Measurements from ENCODE around the gene C1QTNF2. TPM values are rescaled to one million over a fixed set of nuclear protein-coding genes. Genes with fewer than 3 reads are reported as not detected.

C1QTNF2 gene
- total RNA-seq, 1 donor from 2014 or later: 0.17 TPM

- no peak overlapping the region for H3K4me3 ChIP-seq (ENCODE audit: low read depth, low read length)
- TF ChIP-seq, protein P1, sequence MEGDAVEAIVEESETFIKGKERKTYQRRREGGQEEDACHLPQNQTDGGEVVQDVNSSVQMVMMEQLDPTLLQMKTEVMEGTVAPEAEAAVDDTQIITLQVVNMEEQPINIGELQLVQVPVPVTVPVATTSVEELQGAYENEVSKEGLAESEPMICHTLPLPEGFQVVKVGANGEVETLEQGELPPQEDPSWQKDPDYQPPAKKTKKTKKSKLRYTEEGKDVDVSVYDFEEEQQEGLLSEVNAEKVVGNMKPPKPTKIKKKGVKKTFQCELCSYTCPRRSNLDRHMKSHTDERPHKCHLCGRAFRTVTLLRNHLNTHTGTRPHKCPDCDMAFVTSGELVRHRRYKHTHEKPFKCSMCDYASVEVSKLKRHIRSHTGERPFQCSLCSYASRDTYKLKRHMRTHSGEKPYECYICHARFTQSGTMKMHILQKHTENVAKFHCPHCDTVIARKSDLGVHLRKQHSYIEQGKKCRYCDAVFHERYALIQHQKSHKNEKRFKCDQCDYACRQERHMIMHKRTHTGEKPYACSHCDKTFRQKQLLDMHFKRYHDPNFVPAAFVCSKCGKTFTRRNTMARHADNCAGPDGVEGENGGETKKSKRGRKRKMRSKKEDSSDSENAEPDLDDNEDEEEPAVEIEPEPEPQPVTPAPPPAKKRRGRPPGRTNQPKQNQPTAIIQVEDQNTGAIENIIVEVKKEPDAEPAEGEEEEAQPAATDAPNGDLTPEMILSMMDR (conservative IDR thresholded peaks at IDR 0.05; ENCODE audit: low read depth, low read length): no peak
- no peak for DNase-seq (ENCODE audit: low read depth)
These were observed 7.2 kb downstream of the C1QTNF2 start for GRCh38 chr5:160363211-160363610.

DNA sequence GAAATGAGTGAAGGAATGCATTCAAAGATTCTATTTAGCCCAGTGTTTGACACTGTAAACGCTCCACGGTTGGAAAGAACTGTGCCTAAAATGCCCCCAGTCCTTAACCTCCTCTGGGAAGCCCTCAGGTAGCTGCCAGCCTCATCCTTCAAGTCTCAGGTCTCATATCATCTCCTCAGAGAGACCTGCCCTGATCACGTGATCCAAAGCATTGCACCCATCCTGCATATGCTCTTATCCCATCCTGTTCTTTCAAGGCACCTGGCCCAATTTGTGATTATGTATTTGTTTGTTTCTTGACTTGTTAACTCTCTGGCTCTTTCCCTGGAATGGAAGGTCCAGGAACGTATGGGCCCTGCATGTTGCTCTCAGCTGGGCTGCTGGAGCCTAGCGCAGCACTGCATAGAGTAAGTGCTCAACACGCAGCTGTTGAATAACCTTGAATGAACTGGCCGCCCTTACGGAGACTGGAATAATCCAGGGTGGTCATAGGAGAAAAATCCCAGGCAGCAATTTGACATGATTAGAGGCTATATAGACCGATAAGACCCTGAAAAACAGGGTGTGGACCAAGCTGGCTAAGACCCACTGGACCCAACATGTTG, 8.7 kb downstream of the C1QTNF2 start:
- no peak for DNase-seq (ENCODE audit: low read depth)
- no peak overlapping the region for H3K4me3 ChIP-seq (ENCODE audit: low read depth, low read length)
- TF ChIP-seq, protein P1 (conservative IDR thresholded peaks at IDR 0.05; ENCODE audit: low read depth, low read length): no peak

- TF ChIP-seq, protein P1 (conservative IDR thresholded peaks at IDR 0.05; ENCODE audit: low read depth, low read length): no peak
- H3K4me3 ChIP-seq (ENCODE audit: low read depth, low read length): no peak overlapping the region
- no peak for DNase-seq (ENCODE audit: low read depth)
These were observed 10.1 kb downstream of the C1QTNF2 start for GRCh38 chr5:160360310-160360709.

GRCh38 chr5:160359816-160360215, 10.6 kb downstream of the C1QTNF2 start:
- DNase-seq (ENCODE audit: low read depth): no peak

GRCh38 chr5:160359242-160359641, 11.2 kb downstream of the C1QTNF2 start:
- TF ChIP-seq, protein P1 (conservative IDR thresholded peaks at IDR 0.05; ENCODE audit: low read depth, low read length): no peak
- no peak overlapping the region for H3K4me3 ChIP-seq (ENCODE audit: low read depth, low read length)
- DNase-seq (ENCODE audit: low read depth): no peak

More at GRCh38 chr5:160359816-160360215, 10.6 kb downstream of the C1QTNF2 start:
- TF ChIP-seq, protein P1 (conservative IDR thresholded peaks at IDR 0.05; ENCODE audit: low read depth, low read length): no peak
- no peak overlapping the region for H3K4me3 ChIP-seq (ENCODE audit: low read depth, low read length)

GRCh38 chr5:160357861-160358411, 12.5 kb downstream of the C1QTNF2 start:
- no peak for DNase-seq (ENCODE audit: low read depth)
- TF ChIP-seq, protein P1 (conservative IDR thresholded peaks at IDR 0.05; ENCODE audit: low read depth, low read length): no peak
- H3K4me3 ChIP-seq (ENCODE audit: low read depth, low read length): no peak overlapping the region

- no peak overlapping the region for H3K4me3 ChIP-seq (ENCODE audit: low read depth, low read length)
- DNase-seq (ENCODE audit: low read depth): no peak
- TF ChIP-seq, protein P1 (conservative IDR thresholded peaks at IDR 0.05; ENCODE audit: low read depth, low read length): no peak
These were observed 13.0 kb downstream of the C1QTNF2 start for GRCh38 chr5:160357394-160357793.

All from epithelial cell of proximal tubule (primary cell).